COLO829 (cell line): ENCODE results near the gene WDR4.
"Not testable (repeated sequence)": the region's sequence is repeated elsewhere in the genome, so short reads cannot be mapped to it uniquely, and the experiment has no call there.

Experiments used
- DNase-seq: peaks from one replicate; pipeline ENCODE4 v3.0.0; 2012; ENCODE audit warnings: low spot score

WDR4 gene

DNA sequence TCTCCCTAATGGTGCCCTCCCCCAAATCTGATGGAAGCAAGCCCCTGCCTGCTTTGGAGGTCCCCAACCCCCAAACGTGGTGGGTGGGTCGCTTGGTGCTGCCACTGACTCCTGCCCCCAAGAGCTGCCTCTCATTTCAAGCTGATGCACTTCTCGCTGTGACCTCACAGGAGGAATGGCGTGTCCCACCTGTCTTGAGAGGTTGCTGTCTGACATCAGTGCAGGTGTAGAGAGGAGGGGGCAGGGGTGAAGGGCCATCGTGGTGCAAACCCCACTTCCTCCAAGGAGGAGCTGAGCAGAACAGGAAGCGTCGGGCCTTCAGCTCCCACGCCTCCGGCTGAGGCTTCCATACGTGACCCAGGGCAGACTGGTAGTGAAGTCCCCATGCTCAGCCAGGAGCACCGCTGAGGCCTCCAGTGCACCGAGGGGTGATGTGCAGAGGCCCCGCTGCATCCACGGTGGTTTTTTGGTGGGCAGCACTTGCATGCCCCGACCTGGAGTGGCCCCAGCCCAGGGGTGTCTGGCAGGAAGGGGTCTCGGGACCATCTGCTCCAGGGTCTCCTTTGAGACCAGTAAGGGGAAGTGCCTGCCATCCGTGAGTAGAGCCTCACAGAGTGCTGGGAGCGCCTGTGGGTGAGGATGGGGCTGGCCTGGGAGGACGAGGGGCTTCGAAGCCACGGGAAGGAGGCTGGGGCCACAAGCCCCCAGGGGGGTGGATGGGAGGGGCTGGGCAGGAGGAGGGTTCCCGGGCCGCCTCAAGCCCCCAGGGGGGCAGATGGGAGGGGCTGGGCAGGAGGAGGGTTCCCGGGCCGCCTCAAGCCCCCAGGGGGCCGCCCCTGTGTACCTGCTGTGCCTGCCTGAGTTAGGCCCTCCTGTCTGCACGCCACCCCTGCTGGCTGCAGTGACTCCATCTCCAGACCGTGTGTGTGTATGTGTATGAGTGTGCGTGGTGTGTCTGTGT lies 39.8 kb downstream of the WDR4 start:
- DNase-seq = no peak

GRCh38 chr21:42838212-42838690 lies 41.1 kb downstream of the WDR4 start:
- not testable (repeated sequence) for DNase-seq

- no peak for DNase-seq
Measured at GRCh38 chr21:42837421-42838211, 41.7 kb downstream of the WDR4 start.

GRCh38 chr21:42836767-42837301 lies 42.5 kb downstream of the WDR4 start:
- no peak for DNase-seq

DNA sequence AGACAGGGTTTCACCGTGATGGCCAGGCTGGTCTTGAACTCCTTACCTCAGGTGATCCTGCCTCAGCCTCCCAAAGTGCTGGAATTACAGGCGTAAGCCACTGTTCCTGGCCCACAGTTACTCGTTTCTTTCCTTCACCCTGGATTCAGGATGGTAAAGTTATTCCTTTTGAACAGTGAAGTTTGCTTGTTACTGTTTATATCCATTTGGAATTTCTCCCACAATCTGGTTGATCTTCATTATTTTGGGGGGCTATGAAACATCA lies 43.0 kb downstream of the WDR4 start:
- DNase-seq = no peak

GRCh38 chr21:42835611-42836401 lies 43.5 kb downstream of the WDR4 start:
- DNase-seq = no peak

DNA sequence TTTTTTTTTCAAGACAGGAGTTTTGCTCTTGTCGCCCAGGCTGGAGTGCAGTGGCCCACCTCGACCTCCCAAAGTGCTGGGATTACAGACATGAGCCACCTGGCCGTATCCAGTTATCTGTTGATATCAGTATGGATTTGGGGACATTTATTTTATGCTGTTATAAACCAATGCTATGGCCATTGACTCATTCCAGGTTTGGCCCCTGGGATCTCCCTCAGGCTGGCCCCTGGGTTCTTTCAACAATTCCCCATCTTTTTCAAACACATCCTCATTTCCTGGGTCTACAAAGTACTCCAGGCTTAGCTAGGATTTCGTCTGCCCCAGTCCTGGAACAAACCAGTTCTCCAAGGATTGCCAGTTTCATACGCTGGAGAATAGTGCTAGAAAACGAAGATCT lies 44.1 kb downstream of the WDR4 start:
- DNase-seq = no peak

GRCh38 chr21:42834726-42835191 lies 44.6 kb downstream of the WDR4 start:
- no peak for DNase-seq

DNA sequence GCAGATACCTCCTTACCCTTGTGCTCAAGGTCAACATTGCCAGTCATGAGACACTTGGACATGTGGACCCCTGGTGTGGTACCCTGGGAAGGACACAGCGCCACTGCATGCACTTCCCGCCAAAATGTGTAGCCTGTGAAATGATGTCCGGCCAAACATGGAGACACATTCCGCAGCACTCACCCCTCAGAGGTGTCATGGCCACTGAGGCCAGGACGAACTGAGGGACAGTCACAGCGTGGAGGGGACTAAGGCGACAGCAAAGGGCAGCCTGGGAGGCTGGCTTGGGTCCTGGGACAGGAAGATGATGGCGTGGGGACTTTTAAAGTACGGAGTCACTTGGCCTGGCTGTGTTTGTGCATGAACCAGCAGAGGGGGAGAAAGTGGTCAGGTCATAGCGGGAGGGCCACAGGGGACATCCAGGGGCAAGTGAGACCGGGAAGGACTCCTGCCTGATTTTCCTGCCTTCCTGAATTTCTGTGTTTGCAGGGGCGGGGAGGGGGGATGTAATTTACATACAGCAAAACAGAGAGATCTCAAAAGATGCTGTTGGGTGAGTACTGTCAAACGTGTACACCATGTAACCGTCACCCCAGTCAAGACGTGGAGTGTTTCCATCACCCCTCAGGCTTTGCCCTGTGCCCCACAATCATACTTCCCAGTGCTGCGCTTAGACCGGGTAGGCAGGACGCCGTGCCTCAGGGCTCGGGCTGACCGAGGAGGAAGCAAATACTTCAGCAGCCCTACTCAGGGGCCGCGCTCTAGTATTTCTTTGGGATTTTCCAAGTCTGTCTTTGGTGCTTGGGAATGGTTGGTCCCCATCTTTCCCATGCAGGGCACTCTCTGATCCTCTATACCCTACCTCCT lies 45.2 kb downstream of the WDR4 start:
- DNase-seq = no peak

GRCh38 chr21:42833439-42833815 lies 45.9 kb downstream of the WDR4 start:
- peak; percentile 37 for DNase-seq

DNA sequence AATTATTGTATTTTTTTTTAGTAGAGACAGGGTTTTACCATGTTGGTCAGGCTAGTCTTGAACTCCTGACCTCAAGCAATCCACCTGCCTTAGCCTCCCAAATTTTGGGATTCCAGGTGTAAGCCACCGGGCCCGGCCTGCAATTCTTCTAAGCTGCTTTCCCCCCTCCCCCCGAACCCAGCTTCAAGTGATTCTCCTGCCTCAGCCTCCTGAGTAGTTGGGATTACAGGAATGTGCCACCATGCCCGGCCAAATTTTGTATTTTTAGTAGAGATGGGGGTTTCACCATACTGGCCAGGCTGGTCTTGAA lies 47.1 kb downstream of the WDR4 start:
- not testable (repeated sequence) for DNase-seq

GRCh38 chr21:42830456-42831455 lies 48.6 kb downstream of the WDR4 start:
- no peak for DNase-seq

GRCh38 chr21:42829954-42830353 lies 49.4 kb downstream of the WDR4 start:
- no peak for DNase-seq

- DNase-seq = no peak
Measured at GRCh38 chr21:42829417-42829816, 49.9 kb downstream of the WDR4 start.

GRCh38 chr21:42827588-42827987 lies 51.8 kb downstream of the WDR4 start:
- DNase-seq = no peak

DNA sequence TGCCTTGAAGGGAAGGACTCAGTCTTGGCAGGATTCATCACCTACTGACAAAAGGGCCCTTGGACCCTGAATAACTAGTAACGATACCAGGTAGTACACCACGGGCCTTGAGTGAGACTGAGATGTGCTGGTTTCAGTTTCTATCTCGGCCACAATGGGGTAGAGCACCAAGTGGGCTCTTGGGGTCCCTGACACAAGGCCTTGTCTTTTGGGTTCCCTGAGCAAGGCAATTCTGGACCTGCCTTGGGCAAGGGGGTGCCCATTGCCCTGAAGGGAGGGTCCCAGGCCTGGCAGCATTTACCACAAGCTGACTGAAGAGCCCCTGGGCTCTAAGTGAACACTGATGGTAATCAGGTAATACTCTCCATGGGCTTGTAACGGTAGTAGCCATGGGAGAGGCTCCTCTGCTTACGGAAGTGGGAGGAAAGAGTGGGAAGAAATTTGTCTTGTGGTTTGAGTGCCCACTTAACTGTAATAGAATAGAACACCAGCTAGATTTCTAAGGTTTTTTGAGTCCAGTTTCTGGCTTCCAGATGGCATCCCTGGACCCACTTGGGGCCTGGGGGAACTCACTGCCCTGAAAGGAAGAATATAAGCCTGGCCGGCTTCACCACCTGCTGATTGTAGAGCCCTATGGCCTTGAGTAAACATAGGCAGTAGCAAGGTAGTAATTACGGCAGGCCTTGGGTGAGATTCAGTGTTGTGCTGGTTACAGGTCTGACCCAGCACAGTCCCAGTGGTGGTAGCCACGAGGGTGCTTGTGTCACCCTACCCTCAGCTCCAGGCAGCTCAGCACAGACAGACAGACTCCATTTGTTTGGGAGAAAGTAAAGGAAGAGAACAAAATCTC lies 58.5 kb downstream of the WDR4 start:
- no peak for DNase-seq

DNA sequence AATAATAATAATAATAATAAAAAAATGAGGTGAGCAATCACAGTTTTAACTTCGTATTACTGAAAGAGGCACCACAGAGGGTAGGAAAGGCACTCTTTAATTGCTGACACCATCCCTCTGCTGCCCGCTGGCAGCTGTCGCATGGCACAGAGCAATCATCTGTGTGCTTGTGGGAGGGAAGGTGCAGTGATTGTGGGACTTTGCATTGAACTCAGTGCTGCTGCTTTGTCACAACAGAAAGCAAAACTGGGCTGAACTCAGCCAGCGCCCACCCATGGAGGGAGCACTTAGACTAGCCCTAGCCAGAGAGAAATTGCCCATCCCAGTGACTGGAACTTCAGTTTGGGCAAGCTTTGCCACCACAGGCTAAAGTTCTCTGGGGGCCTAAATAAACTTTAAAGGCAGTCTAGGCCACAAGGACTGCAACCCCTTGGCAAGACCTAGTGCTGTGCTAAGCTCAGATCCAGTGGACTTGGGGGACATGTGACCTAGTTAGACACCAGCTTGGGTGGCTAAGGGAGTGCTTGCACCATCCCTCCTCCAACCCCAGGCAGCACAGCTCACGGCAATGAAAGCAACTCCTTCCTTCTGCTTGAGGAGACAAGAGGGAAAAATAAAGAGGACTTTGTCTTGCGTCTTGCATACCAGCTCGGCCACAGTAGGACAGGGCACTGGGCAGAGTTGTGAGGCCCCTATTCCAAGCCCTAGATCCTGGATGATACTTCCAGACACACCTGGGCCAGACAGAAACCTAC lies 59.3 kb downstream of the WDR4 start:
- no peak for DNase-seq

DNA sequence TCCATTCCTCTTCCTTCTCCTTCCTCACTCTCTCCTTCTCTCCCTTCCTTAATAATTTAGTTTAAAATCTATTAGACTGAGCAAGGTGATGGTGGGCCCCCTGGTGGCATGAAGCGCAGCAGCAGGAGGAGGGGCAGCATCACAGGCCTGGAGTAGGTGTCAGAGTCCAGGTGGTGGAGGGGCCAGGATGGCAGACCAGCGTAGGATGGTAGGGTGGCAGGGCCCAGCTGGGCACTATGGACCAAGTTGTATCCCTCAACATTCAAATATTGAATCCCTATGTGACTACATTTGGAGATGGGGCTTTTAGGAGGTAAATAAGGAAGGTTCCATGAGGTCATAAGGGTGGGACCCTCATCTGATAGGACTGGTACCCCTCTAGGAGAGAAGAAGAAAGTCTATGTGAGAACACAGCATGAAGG lies 61.0 kb downstream of the WDR4 start:
- peak; percentile 45 for DNase-seq
